HAP-1 (cell line): ENCODE measurements around the gene NOM1.
A peak's percentile ranks its signal among the peaks of the same experiment; 100 is the strongest.
"Not testable (repeated sequence)": the region's sequence is repeated elsewhere in the genome, so short reads cannot be mapped to it uniquely, and the experiment has no call there.

Source experiments
- DNase-seq, 2 experiments: peaks; one replicate each; pipeline ENCODE4 v3.0.0-alpha.2; 2016 to 2020; ENCODE audit warnings: low spot score in 2 of 2
- H3K27me3 ChIP-seq: fragments of 250-450 bp; sonication (Bioruptor Pico); 2 replicates; pipeline ENCODE4 v1.5.1; 2020; ENCODE audit warnings: low read depth, mild to moderate bottlenecking, moderate library complexity
- H3K36me3 ChIP-seq: fragments of 250-450 bp; sonication (Bioruptor Pico); replicated peaks from 2 replicates; pipeline ENCODE4 v1.5.1; 2020; ENCODE audit warnings: mild to moderate bottlenecking
- H3K4me1 ChIP-seq: fragments of 250-450 bp; sonication (Bioruptor Pico); 2 replicates; pipeline ENCODE4 v1.5.1; 2020; ENCODE audit warnings: mild to moderate bottlenecking
- H3K4me3 ChIP-seq: fragments of 250-450 bp; sonication (Bioruptor Pico); 2 replicates; pipeline ENCODE4 v1.5.1; 2020; ENCODE audit warnings: mild to moderate bottlenecking, moderate library complexity
- H3K9me3 ChIP-seq: fragments of 250-450 bp; sonication (Bioruptor Pico); 2 replicates; pipeline ENCODE4 v1.5.1; 2020; ENCODE audit warnings: mild to moderate bottlenecking, moderate library complexity
- in situ Hi-C: fragments of 300-500 bp; cut with MboI; formaldehyde crosslinking; loops from 3 replicates; pipeline ENCODE4 v1.14.3; 2020; ENCODE audit warnings: low sequenced_read_pairs, inconsistent platforms, mixed read lengths

Gene NOM1

GRCh38 chr7:156948361-156948760 is 1.2 kb upstream of the NOM1 start:
- H3K9me3 ChIP-seq = no peaks in the 10 kb centered on the region
- no peaks in the 10 kb centered on the region for H3K27me3 ChIP-seq
- DNase-seq = no peak
- no peaks in the 10 kb centered on the region for H3K4me1 ChIP-seq
- peak overlapping the region; percentile 94 for H3K4me3 ChIP-seq
- in situ Hi-C loops = no loop called here
- H3K36me3 ChIP-seq = peaks cover 13% of the 10 kb centered on the region

DNA sequence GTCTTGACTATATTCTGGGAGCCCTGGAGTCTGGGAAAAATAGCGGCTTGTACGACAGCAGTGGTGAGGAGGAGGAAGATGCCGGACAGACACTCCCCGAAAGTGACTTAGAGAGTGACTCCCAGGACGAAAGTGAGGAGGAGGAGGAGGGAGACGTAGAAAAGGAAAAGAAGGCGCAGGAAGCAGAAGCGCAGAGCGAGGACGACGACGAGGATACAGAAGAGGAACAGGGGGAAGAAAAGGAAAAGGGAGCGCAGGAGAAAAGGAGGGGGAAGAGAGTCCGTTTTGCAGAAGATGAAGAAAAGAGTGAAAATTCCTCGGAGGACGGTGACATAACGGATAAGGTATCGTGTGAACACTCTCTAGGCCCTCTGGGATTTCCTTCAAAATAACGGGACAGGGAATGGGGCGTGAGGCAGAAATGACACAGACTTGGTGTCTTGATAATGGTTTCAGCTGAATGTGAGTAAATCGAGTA is 908 bp downstream of the NOM1 start:
- no peak for DNase-seq
- Histone ChIP-seq H3K4me1 (no peaks in the 10 kb centered on the region), H3K27me3 (no peaks in the 10 kb centered on the region), H3K36me3 (peaks cover 32% of the 10 kb centered on the region), H3K4me3 (peak overlapping the region; percentile 94), H3K9me3 (no peaks in the 10 kb centered on the region)
- in situ Hi-C loops = no loop called here

DNA sequence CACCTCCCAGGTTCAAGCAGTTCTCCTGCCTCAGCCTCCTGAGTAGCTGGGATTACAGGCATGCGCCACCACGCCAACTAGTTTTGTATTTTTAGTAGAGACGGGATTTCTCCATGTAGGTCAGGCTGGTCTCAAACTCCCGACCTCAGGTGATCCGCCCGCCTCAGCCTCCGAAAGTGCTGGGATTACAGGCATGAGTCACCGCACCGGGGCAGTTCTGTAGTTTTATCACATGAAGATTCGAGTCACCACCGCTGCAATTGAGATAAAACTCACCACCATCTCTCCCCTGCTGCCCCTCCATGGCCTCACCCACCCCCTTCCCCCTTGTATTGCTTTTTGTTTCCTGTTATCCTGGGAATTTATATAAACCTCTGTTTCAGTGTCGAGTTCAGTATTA is 3.7 kb downstream of the NOM1 start:
- H3K9me3 ChIP-seq, H3K4me3 ChIP-seq, H3K4me1 ChIP-seq, in situ Hi-C loops, H3K27me3 ChIP-seq, DNase-seq: not testable (repeated sequence)
- H3K36me3 ChIP-seq = peaks cover 51% of the 10 kb centered on the region

DNA sequence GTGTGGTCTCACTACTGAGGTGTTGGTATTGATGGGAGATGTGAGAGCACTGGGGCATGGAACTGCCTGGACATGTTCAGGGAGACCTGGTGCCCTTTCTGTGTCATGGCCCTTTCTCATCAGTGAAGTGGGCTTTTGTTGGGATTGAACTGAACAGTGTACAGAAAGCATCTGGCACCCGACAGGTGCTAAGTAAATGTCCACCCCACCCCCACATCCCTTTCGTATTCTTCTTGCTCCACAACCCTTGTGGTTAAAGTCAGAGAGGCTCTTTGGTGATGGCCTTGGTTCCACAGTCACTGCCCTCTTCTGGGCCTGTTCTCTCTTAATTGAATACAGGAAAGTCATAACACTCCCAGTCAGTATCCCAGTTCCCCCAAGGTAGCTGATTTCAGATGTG is 5.4 kb downstream of the NOM1 start:
- H3K4me1 ChIP-seq = no peaks in the 10 kb centered on the region
- H3K36me3 ChIP-seq = peaks cover 65% of the 10 kb centered on the region
- in situ Hi-C loops = no loop called here

DNA sequence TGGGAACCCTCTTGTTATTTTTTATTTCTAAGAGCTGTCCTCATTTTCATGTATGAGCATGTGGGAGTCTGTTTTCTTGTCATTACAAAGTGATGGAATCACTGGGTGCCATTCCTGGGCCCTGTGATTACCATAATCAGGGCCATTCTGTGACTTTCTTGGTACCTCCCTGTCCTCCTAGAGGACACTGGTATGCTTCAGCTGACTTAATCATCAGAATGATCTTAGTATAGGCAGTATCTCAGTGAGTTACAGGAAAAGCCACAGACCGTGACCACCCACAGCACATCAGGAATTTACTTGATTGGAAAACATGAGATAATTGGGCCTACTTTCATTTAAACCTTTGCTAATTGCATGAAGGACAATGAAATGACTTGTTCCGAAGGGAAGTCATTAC is 7.2 kb downstream of the NOM1 start:
- in situ Hi-C loops = no loop called here
- Histone ChIP-seq H3K36me3 (peaks cover 82% of the 10 kb centered on the region), H3K4me1 (no peaks in the 10 kb centered on the region), H3K9me3 (no peaks in the 10 kb centered on the region), H3K27me3 (no peaks in the 10 kb centered on the region), H3K4me3 (no peak overlapping the region)
- DNase-seq = no peak

More for the DNA sequence above, 5.4 kb downstream of the NOM1 start:
- DNase-seq = no peak
- H3K4me3 ChIP-seq = no peak overlapping the region
- no peaks in the 10 kb centered on the region for H3K9me3 ChIP-seq
- no peaks in the 10 kb centered on the region for H3K27me3 ChIP-seq

DNA sequence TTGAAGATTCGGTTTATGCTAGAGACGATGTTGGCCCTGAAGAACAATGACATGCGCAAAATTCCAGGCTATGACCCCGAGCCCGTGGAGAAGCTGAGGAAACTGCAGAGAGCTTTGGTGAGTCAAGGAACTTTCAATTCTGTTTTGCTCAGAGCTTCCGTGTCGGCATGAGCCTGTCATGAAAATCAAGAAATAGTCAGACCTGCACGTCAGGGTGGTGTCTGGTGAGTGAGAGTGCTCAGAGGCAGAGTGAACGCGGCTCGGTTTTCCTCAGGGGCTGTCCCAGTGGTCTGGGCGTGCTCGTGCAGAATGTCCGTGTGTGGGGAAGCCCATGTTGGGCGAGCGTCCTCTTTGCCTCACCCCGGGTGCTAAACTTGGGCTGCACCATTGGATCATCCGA is 12.6 kb downstream of the NOM1 start:
- in situ Hi-C loops = no loop called here
- Histone ChIP-seq H3K36me3 (peaks cover 91% of the 10 kb centered on the region), H3K4me1 (no peaks in the 10 kb centered on the region), H3K4me3 (no peak overlapping the region), H3K27me3 (no peaks in the 10 kb centered on the region), H3K9me3 (no peaks in the 10 kb centered on the region)
- no peak for DNase-seq

- peaks cover 89% of the 10 kb centered on the region for H3K36me3 ChIP-seq
- H3K27me3 ChIP-seq = no peaks in the 10 kb centered on the region
- no peaks in the 10 kb centered on the region for H3K4me1 ChIP-seq
- H3K9me3 ChIP-seq = no peaks in the 10 kb centered on the region
- DNase-seq = no peak
- no peak overlapping the region for H3K4me3 ChIP-seq
- in situ Hi-C loops = no loop called here
Observed at GRCh38 chr7:156962897-156963296, 13.4 kb downstream of the NOM1 start.

GRCh38 chr7:156963472-156963871 is 14.0 kb downstream of the NOM1 start:
- H3K9me3 ChIP-seq = no peaks in the 10 kb centered on the region
- in situ Hi-C loops = no loop called here
- H3K27me3 ChIP-seq = no peaks in the 10 kb centered on the region
- H3K4me1 ChIP-seq = no peaks in the 10 kb centered on the region
- no peak for DNase-seq
- peaks cover 87% of the 10 kb centered on the region for H3K36me3 ChIP-seq
- no peak overlapping the region for H3K4me3 ChIP-seq

GRCh38 chr7:156964971-156965370 is 15.5 kb downstream of the NOM1 start:
- DNase-seq = no peak
- in situ Hi-C loops = no loop called here
- Histone ChIP-seq H3K4me3 (no peak overlapping the region), H3K36me3 (peaks cover 87% of the 10 kb centered on the region), H3K9me3 (no peaks in the 10 kb centered on the region), H3K4me1 (no peaks in the 10 kb centered on the region), H3K27me3 (no peaks in the 10 kb centered on the region)

GRCh38 chr7:156966387-156966786 is 16.9 kb downstream of the NOM1 start:
- Histone ChIP-seq H3K27me3 (no peaks in the 10 kb centered on the region), H3K4me3 (no peak overlapping the region), H3K9me3 (no peaks in the 10 kb centered on the region), H3K36me3 (peaks cover 86% of the 10 kb centered on the region), H3K4me1 (no peaks in the 10 kb centered on the region)
- in situ Hi-C loops = no loop called here
- no peak for DNase-seq

DNA sequence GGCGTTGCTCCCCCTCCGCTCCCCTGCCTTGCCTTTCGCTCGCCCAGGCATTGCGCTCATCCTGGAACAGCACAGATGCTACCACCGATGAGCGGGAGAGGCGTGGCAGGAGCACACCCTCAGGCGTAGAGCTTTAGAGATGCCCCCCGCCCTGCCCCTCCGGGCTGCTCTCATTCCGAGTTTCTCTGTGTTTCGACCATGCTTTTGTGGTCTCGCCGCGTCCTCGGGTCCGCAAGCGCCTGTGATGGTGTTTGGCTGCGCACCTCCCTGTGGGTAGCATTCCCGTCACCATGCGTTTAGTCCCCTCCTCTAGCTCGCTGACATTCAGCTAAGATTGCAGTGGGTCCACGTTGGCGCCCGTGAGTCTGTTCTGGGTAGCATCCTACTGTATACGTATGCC is 18.7 kb downstream of the NOM1 start:
- Histone ChIP-seq H3K4me3 (no peak overlapping the region), H3K27me3 (no peaks in the 10 kb centered on the region), H3K4me1 (no peaks in the 10 kb centered on the region), H3K36me3 (peaks cover 76% of the 10 kb centered on the region), H3K9me3 (no peaks in the 10 kb centered on the region)
- in situ Hi-C loops = no loop called here
- no peak for DNase-seq

GRCh38 chr7:156969972-156970420 is 20.5 kb downstream of the NOM1 start:
- no peak overlapping the region for H3K4me3 ChIP-seq
- no peaks in the 10 kb centered on the region for H3K27me3 ChIP-seq
- no peaks in the 10 kb centered on the region for H3K4me1 ChIP-seq
- no peak for DNase-seq
- in situ Hi-C loops = no loop called here
- H3K9me3 ChIP-seq = no peaks in the 10 kb centered on the region
- peaks cover 60% of the 10 kb centered on the region for H3K36me3 ChIP-seq

GRCh38 chr7:156975620-156976019 is 26.1 kb downstream of the NOM1 start:
- no peaks in the 10 kb centered on the region for H3K27me3 ChIP-seq
- in situ Hi-C loops = no loop called here
- H3K4me1 ChIP-seq = no peaks in the 10 kb centered on the region
- H3K36me3 ChIP-seq = peaks cover 16% of the 10 kb centered on the region
- H3K9me3 ChIP-seq = peaks cover 3% of the 10 kb centered on the region; the same call in 1 of the 2 replicates
- no peak for DNase-seq
- H3K4me3 ChIP-seq = no peak overlapping the region

GRCh38 chr7:156979007-156979606 is 29.6 kb downstream of the NOM1 start:
- Histone ChIP-seq H3K9me3 (peaks cover 3% of the 10 kb centered on the region; the same call in 1 of the 2 replicates), H3K4me1 (no peaks in the 10 kb centered on the region), H3K27me3 (no peaks in the 10 kb centered on the region), H3K36me3 (no peaks in the 10 kb centered on the region), H3K4me3 (no peak overlapping the region)
- in situ Hi-C loops = no loop called here
- DNase-seq = no peak

DNA sequence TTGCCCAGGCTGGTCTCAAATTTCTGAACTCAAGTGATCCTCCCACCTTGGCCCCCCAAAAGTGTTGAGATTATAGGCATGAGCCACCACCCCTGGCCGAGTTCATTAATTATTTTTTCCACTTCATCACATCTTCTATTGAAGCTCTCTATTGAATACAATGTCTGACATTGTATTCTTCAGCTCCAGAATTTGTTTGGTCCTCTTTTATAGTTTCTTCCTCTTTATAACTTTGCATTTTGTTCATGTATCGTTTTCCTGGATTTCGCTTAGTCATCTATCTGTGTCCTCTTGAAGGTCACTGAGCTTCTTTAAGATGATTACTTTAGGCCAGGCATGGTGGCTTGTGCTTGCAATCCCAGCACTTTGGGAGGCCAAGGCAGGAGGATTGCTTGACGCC is 30.2 kb downstream of the NOM1 start:
- Histone ChIP-seq H3K27me3 (no peaks in the 10 kb centered on the region), H3K4me3 (no peak overlapping the region), H3K4me1 (no peaks in the 10 kb centered on the region), H3K9me3 (peaks cover 3% of the 10 kb centered on the region; the same call in 1 of the 2 replicates), H3K36me3 (no peaks in the 10 kb centered on the region)
- in situ Hi-C loops = no loop called here
- no peak for DNase-seq
